ENCODE results near the gene SLC16A7. TPM values are rescaled to one million over a fixed set of nuclear protein-coding genes. Genes with fewer than 3 reads are reported as not detected.
A peak's percentile ranks its signal among the peaks of the same experiment; 100 is the strongest.

SLC16A7 gene
- total RNA-seq (2021) (2.7 and 5.0 TPM in 2 replicates), Bru-seq, nascent RNA (percentile 36 among the genes with signal in this experiment), BruChase-seq, experiment 1, labeled RNA remaining after a 2-hour chase (percentile 39 among the genes with signal in this experiment), BruChase-seq, experiment 2, labeled RNA remaining after a 6-hour chase (percentile 43 among the genes with signal in this experiment)
- long read RNA-seq: 0 reads

- no peak within 1 kb of the TSS; the same call in 1 of the 2 replicates for H3K27ac ChIP-seq
Observed at GRCh38 chr12:59595883-59596540, at the start of gene SLC16A7. SLC16A7 (plus strand) TSS chr12:59596029; CDS start chr12:59704802, 108,773 bp downstream.

GRCh38 chr12:59548930-59549329 lies 46.9 kb upstream of the SLC16A7 start:
- no peaks in the 10 kb centered on the region for H3K79me2 ChIP-seq (ENCODE audit: low read depth)
- BruUV-seq (replicated peaks): no TSS peak
- H3K4me1 ChIP-seq (replicated peaks; ENCODE audit: insufficient read depth): no peaks in the 10 kb centered on the region
- no peak overlapping the region for H3K4me2 ChIP-seq
- no peaks in the 10 kb centered on the region for H3K36me3 ChIP-seq (ENCODE audit: low read depth)
- no peak overlapping the region for H2AFZ ChIP-seq
- no peak overlapping the region for H3K27ac ChIP-seq
- H3K27me3 ChIP-seq (ENCODE audit: insufficient read depth, low read depth): no peaks in the 10 kb centered on the region
- no peaks in the 10 kb centered on the region for H3F3A ChIP-seq (ENCODE audit: insufficient read depth, low read depth)
- H3K9me3 ChIP-seq (ENCODE audit: insufficient read depth, low read depth): no peaks in the 10 kb centered on the region
- H3K9me2 ChIP-seq (ENCODE audit: insufficient read depth): no peaks in the 10 kb centered on the region
- no peaks in the 10 kb centered on the region for H4K20me1 ChIP-seq (ENCODE audit: insufficient read depth)
- ChIA-PET CTCF (no interaction called here), POLR2A (ENCODE audit: unreplicated experiment) (no interaction called here)
- H3K4me3 ChIP-seq: no peak overlapping the region
- TF ChIP-seq EZH2 (IDR thresholded peaks at IDR 0.05; ENCODE audit: low read depth): no peak
- no peak for TF ChIP-seq CTCF (conservative IDR thresholded peaks at IDR 0.05)
- intact Hi-C loops (cut with micrococcal nuclease; ENCODE audit: unreplicated experiment): no loop called here
- peak in 1 of 2 experiments; percentile 10 for DNase-seq

More at GRCh38 chr12:59595883-59596540, at the start of gene SLC16A7:
- Histone ChIP-seq H4K20me1 (ENCODE audit: insufficient read depth) (no peaks in the 10 kb centered on the region), H3K79me2 (ENCODE audit: low read depth) (no peaks in the 10 kb centered on the region), H3K4me2 (peak within 1 kb of the TSS; percentile 93), H3K9me2 (ENCODE audit: insufficient read depth) (no peaks in the 10 kb centered on the region), H3K4me3 (peak within 1 kb of the TSS; percentile 66), H3K9me3 (ENCODE audit: insufficient read depth, low read depth) (no peaks in the 10 kb centered on the region), H3K27me3 (ENCODE audit: insufficient read depth, low read depth) (peaks cover 8% of the 10 kb centered on the region; the same call in 1 of the 2 replicates), H3F3A (ENCODE audit: insufficient read depth, low read depth) (peaks cover 10% of the 10 kb centered on the region; the same call in 1 of the 2 replicates), H2AFZ (peak within 1 kb of the TSS; percentile 79), H3K36me3 (ENCODE audit: low read depth) (no peaks in the 10 kb centered on the region), H3K4me1 (replicated peaks; ENCODE audit: insufficient read depth) (peaks cover 10% of the 10 kb centered on the region; the same call in 1 of the 2 replicates)
- no TSS peak for BruUV-seq (replicated peaks)
- intact Hi-C loops (cut with micrococcal nuclease; ENCODE audit: unreplicated experiment): loop anchor here (2.0 to 10.0 kb wide), 2 partner anchors 55 to 209 kb away; no protein-coding TSS in a partner anchor
- CTCF ChIA-PET: interaction anchor here (0.7 kb wide), 1 partner anchor 448 kb away, joined by 3 read pairs; no protein-coding TSS in a partner anchor
- no peak for TF ChIP-seq CTCF (conservative IDR thresholded peaks at IDR 0.05)
- no peak for TF ChIP-seq EZH2 (IDR thresholded peaks at IDR 0.05; ENCODE audit: low read depth)
- POLR2A ChIA-PET (ENCODE audit: unreplicated experiment): interaction anchor here (0.8 kb wide), 1 partner anchor 211 kb away, joined by 6 read pairs; no protein-coding TSS in a partner anchor
- DNase-seq: peak; percentile 36 to 73

GRCh38 chr12:59559696-59560095 lies 36.1 kb upstream of the SLC16A7 start:
- ChIA-PET POLR2A (ENCODE audit: unreplicated experiment) (no interaction called here), CTCF (no interaction called here)
- Histone ChIP-seq H4K20me1 (ENCODE audit: insufficient read depth) (no peaks in the 10 kb centered on the region), H2AFZ (no peak overlapping the region), H3K4me3 (no peak overlapping the region), H3K4me2 (no peak overlapping the region), H3K9me3 (ENCODE audit: insufficient read depth, low read depth) (no peaks in the 10 kb centered on the region), H3K27me3 (ENCODE audit: insufficient read depth, low read depth) (no peaks in the 10 kb centered on the region), H3K27ac (no peak overlapping the region), H3K4me1 (replicated peaks; ENCODE audit: insufficient read depth) (no peaks in the 10 kb centered on the region), H3K36me3 (ENCODE audit: low read depth) (no peaks in the 10 kb centered on the region), H3K9me2 (ENCODE audit: insufficient read depth) (no peaks in the 10 kb centered on the region; the same call in 1 of the 2 replicates), H3K79me2 (ENCODE audit: low read depth) (no peaks in the 10 kb centered on the region), H3F3A (ENCODE audit: insufficient read depth, low read depth) (no peaks in the 10 kb centered on the region)
- no TSS peak for BruUV-seq (replicated peaks)
- no peak for DNase-seq
- intact Hi-C loops (cut with micrococcal nuclease; ENCODE audit: unreplicated experiment): no loop called here
- no peak for TF ChIP-seq CTCF (conservative IDR thresholded peaks at IDR 0.05)
- no peak for TF ChIP-seq EZH2 (IDR thresholded peaks at IDR 0.05; ENCODE audit: low read depth)
